ENCODE results near the gene PXMP2. TPM values are rescaled to one million over a fixed set of nuclear protein-coding genes. Genes with fewer than 3 reads are reported as not detected.

PXMP2 gene
- polyA plus RNA-seq, 1 experiment: 22.3 TPM

DNA sequence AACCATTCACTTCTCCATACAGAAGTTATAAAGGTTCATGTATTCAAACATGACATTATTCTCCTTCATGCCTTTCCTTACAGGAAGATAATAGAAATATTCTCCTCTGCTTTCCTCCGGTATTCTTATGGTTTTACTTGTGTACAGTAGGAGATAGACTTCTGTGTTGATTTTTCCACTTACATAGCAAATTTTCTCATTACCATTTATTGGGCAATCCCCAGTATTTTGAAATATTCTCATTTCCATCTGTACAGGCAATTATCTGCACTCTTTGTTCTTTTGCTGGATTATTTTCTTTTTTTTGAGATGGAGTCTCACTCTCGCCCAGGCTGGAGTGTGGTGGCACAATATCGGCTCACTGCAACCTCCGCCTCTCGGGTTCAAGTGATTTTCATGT lies 11.0 kb downstream of the PXMP2 start:
- Histone ChIP-seq H3K4me3 (ENCODE audit: low read depth, low read length) (no peak overlapping the region), H3K27me3 (ENCODE audit: control insufficient read depth, insufficient read depth, low read length) (no peaks in the 10 kb centered on the region), H3K36me3 (ENCODE audit: control insufficient read depth, insufficient read depth, low read length) (peaks cover 6% of the 10 kb centered on the region)
- CTCF ChIA-PET: no interaction called here
- TF ChIP-seq, protein P1, sequence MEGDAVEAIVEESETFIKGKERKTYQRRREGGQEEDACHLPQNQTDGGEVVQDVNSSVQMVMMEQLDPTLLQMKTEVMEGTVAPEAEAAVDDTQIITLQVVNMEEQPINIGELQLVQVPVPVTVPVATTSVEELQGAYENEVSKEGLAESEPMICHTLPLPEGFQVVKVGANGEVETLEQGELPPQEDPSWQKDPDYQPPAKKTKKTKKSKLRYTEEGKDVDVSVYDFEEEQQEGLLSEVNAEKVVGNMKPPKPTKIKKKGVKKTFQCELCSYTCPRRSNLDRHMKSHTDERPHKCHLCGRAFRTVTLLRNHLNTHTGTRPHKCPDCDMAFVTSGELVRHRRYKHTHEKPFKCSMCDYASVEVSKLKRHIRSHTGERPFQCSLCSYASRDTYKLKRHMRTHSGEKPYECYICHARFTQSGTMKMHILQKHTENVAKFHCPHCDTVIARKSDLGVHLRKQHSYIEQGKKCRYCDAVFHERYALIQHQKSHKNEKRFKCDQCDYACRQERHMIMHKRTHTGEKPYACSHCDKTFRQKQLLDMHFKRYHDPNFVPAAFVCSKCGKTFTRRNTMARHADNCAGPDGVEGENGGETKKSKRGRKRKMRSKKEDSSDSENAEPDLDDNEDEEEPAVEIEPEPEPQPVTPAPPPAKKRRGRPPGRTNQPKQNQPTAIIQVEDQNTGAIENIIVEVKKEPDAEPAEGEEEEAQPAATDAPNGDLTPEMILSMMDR (IDR thresholded peaks at IDR 0.05; ENCODE audit: insufficient read depth, low read depth, low read length): no peak
- POLR2A ChIA-PET: no interaction called here
- no peak for DNase-seq (ENCODE audit: low read depth)

DNA sequence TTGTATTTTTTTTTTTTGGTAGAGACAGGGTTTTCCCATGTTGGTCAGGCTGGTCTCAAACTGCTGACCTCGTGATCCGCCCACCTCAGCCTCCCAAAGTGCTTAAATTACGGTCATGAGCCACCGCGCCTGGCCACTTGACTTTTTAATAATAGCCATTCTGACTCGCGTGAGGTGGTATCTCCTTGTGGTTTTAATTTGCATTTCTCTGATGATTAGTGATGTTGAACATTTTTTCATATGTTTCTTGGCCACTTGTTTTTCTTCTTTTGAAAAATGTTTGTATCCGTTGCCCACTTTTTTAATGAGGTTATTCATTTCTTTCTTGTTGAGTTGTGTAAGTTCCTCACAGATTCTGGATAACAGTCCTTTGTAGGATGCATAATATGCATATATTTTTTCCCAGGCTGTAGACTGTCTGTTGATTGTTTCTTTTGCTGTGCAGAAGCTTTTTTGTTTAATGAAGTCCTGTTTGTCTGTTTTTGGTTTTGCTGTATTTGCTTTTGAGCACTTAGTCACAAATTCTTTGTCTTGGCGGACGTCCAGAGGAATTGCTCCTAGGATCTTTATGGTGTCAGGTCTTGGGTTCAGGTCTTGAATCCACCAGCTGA lies 12.9 kb downstream of the PXMP2 start:
- Histone ChIP-seq H3K36me3 (ENCODE audit: control insufficient read depth, insufficient read depth, low read length) (peaks cover 6% of the 10 kb centered on the region), H3K27me3 (ENCODE audit: control insufficient read depth, insufficient read depth, low read length) (no peaks in the 10 kb centered on the region), H3K4me3 (ENCODE audit: low read depth, low read length) (no peak overlapping the region)
- DNase-seq (ENCODE audit: low read depth): peak; percentile 8
- ChIA-PET CTCF (no interaction called here), POLR2A (no interaction called here)
- TF ChIP-seq, protein P1 (IDR thresholded peaks at IDR 0.05; ENCODE audit: insufficient read depth, low read depth, low read length): no peak

DNA sequence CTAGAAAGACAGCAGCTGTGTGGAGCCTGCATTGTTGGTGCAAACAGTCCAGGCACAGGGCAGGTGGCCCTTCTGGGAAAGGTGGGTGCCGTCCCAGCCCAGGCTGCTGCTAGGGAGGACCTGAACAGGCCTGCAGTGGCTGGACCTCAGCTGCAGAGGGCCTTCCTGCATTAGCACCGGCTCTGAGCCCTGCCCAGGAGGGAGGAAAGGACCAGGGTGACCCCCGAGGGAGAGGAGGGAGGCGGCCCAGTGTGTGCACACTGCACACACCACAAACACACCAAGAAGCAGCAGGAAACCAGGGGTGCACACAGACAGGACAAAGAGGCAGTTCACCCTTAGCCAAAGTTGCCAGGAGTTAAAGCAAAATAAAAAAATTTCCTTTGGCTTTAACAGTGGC lies 15.3 kb downstream of the PXMP2 start:
- POLR2A ChIA-PET: no interaction called here
- CTCF ChIA-PET: no interaction called here

DNA sequence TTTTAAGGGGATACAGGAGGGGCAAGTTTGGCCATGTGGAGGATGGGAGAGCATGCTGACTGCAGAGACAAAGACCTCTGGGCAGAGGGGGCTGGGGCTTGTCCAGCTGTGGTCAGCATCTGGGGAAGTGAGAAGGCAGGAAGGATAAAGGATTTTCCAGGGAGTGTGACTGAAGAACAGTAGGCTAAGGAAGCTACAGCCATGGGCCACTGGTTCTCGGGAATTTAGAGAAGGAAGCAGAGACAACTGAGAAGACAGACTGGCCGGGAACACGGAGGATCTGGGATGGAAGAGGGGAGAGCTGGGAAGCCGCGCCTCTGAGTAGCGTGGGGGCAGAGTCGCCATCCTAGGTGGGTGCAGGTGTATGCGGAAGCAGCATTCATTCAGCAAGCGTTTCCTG lies 16.3 kb downstream of the PXMP2 start:
- no peak for DNase-seq (ENCODE audit: low read depth)
- TF ChIP-seq, protein P1 (IDR thresholded peaks at IDR 0.05; ENCODE audit: insufficient read depth, low read depth, low read length): no peak
- H3K36me3 ChIP-seq (ENCODE audit: control insufficient read depth, insufficient read depth, low read length): peaks cover 6% of the 10 kb centered on the region
- POLR2A ChIA-PET: no interaction called here
- H3K4me3 ChIP-seq (ENCODE audit: low read depth, low read length): no peak overlapping the region
- CTCF ChIA-PET: no interaction called here
- no peaks in the 10 kb centered on the region for H3K27me3 ChIP-seq (ENCODE audit: control insufficient read depth, insufficient read depth, low read length)

More for the DNA sequence above, 15.3 kb downstream of the PXMP2 start:
- H3K27me3 ChIP-seq (ENCODE audit: control insufficient read depth, insufficient read depth, low read length): no peaks in the 10 kb centered on the region
- no peak overlapping the region for H3K4me3 ChIP-seq (ENCODE audit: low read depth, low read length)
- peaks cover 6% of the 10 kb centered on the region for H3K36me3 ChIP-seq (ENCODE audit: control insufficient read depth, insufficient read depth, low read length)
- DNase-seq (ENCODE audit: low read depth): no peak
- TF ChIP-seq, protein P1 (IDR thresholded peaks at IDR 0.05; ENCODE audit: insufficient read depth, low read depth, low read length): no peak

DNA sequence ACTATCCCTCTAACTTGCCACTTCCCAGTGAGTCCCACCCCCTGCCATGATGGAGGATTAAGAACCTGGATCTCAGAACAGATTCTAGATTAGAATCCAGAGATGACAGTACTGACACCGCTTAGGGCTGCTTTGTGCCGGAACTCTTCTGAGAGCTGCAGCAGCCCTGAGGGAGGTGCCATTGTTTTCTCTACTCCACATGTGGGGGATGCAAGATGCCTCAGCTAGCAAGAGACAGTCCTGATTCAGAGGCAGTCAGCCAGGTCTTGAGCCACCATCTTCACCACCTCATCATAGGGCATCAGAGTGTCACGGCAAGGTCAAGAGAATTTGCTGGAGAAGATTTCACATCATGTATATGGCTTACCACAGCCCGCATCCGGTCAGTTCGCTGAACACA lies 19.9 kb downstream of the PXMP2 start:
- POLR2A ChIA-PET: no interaction called here
- TF ChIP-seq, protein P1 (IDR thresholded peaks at IDR 0.05; ENCODE audit: insufficient read depth, low read depth, low read length): no peak
- no peaks in the 10 kb centered on the region for H3K27me3 ChIP-seq (ENCODE audit: control insufficient read depth, insufficient read depth, low read length)

More for the DNA sequence above, 19.9 kb downstream of the PXMP2 start:
- Histone ChIP-seq H3K36me3 (ENCODE audit: control insufficient read depth, insufficient read depth, low read length) (peaks cover 2% of the 10 kb centered on the region; the same call in 1 of the 2 replicates), H3K4me3 (ENCODE audit: low read depth, low read length) (no peak overlapping the region)
- CTCF ChIA-PET: interaction anchor here (1.5 kb wide), 1 partner anchor 69 kb away, joined by 5 read pairs; no protein-coding TSS in a partner anchor
- DNase-seq (ENCODE audit: low read depth): no peak

All from BJ (cell line).